PC-3 (cell line): ENCODE measurements around the gene TMEM52.

Experiments
- EZH2 ChIP-seq: fragments of 300-600 bp; sonication (generic); IDR thresholded peaks from one replicate; pipeline ENCODE4 v1.6.1; 2017; ENCODE audit warnings: antibody characterized with exemption, mild to moderate bottlenecking, low read length; ENCODE audit not compliant: unreplicated experiment
- TF ChIP-seq, protein P1 (sequence below): fragments of 300-600 bp; sonication (generic); conservative IDR thresholded peaks from 2 replicates; pipeline ENCODE4 v1.5.1; 2017; ENCODE audit warnings: antibody characterized with exemption, low read depth, mild to moderate bottlenecking, low read length

DNA sequence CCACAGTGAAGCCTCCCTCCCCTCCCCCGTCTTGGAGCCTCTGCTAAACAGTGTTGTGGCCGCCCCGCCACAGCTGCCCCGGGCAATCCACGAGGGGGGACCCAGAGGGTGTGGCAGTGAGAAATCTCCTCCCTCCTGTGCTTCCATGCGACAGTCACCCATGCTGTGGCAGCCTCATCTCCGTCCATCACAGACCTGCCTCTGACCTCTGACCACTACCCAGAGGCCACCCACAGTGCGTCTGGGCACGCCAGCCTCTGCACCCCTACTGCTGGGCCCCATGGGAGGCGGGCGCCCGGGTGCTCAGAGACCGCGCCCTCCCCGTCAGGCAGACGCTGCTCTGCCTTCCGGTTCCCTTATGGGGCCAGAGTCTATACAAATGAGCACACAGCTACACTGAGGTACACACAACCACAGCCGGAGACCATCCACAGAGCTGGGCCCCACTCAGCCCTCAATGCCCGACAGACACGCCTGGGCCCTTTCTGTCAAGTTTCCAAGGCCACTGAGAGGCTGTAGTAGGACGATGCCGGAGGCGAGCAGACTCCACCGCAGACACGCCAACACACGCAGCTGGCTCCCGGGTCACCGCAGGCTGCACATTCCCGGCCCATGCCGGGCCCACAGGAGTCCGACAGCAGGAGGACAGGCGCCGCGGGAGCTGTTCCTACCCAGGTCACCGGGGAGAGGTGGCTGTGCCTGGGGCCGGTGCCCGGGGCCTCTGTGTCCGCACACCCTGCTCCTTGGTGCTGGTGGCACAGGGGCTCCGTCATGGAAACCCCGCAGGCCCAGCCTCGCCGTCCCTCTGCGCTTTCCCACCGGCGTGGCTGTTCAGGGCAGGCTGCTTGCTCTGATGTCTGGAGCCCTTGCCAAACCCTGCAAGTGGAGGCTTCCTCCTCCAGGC, 23.9 kb upstream of the TMEM52 start:
- TF ChIP-seq, protein P1, sequence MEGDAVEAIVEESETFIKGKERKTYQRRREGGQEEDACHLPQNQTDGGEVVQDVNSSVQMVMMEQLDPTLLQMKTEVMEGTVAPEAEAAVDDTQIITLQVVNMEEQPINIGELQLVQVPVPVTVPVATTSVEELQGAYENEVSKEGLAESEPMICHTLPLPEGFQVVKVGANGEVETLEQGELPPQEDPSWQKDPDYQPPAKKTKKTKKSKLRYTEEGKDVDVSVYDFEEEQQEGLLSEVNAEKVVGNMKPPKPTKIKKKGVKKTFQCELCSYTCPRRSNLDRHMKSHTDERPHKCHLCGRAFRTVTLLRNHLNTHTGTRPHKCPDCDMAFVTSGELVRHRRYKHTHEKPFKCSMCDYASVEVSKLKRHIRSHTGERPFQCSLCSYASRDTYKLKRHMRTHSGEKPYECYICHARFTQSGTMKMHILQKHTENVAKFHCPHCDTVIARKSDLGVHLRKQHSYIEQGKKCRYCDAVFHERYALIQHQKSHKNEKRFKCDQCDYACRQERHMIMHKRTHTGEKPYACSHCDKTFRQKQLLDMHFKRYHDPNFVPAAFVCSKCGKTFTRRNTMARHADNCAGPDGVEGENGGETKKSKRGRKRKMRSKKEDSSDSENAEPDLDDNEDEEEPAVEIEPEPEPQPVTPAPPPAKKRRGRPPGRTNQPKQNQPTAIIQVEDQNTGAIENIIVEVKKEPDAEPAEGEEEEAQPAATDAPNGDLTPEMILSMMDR = no peak
- no peak for TF ChIP-seq EZH2
